Brain microvascular endothelial cell (primary cell): Measurements from ENCODE around the gene NVL.
A peak's percentile ranks its signal among the peaks of the same experiment; 100 is the strongest.

Source experiments
- DNase-seq: peaks from one replicate; pipeline ENCODE4 v3.0.0-alpha.2; 2020
- H3K27ac ChIP-seq: fragments of 250-450 bp; sonication (Bioruptor Pico); 2 replicates; pipeline ENCODE4 v1.5.1; 2020; ENCODE audit warnings: mild to moderate bottlenecking, moderate library complexity
- H3K27me3 ChIP-seq: fragments of 250-450 bp; sonication (Bioruptor Pico); replicated peaks from 2 replicates; pipeline ENCODE4 v1.5.1; 2020; ENCODE audit warnings: mild to moderate bottlenecking
- H3K36me3 ChIP-seq: fragments of 250-450 bp; sonication (Bioruptor Pico); replicated peaks from 2 replicates; pipeline ENCODE4 v1.5.1; 2020; ENCODE audit warnings: mild to moderate bottlenecking
- H3K4me3 ChIP-seq: 2 replicates; pipeline ENCODE4 v1.5.1; 2011; ENCODE audit warnings: low read depth, mild to moderate bottlenecking, control low read depth, low read length, moderate library complexity
- in situ Hi-C: cut with HindIII; loops from 2 replicates; pipeline ENCODE4 v1.10.0; 2017; ENCODE audit warnings: low sequenced_read_pairs, low pct_ligation_motif_present
- TF ChIP-seq, protein P1 (sequence below): IDR thresholded peaks from 2 replicates; pipeline ENCODE4 v1.5.1; 2011; ENCODE audit warnings: low read depth, mild to moderate bottlenecking, moderate library complexity, low read length, control low read depth, inconsistent platforms; ENCODE audit errors: missing control alignments

The NVL gene

DNA sequence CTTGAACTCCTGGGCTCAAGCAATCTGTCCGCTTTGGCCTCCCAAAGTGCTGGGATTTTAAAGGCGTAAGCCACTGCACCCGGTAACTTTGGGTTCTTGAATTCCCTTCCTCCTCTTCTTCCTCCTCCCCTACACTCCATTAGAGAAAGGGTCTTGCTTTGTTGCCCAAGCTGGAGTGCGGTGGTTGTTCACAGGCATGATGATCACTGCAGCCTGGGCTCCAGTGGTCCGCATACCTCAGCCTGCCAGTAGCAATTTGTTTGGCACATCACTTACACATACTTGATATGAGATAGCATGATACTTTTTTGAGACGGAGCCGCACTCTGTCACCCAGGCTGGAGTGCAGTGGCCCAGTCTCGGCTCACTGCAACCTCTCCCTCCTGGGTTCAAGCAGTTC, 144.8 kb downstream of the NVL start:
- TF ChIP-seq, protein P1, sequence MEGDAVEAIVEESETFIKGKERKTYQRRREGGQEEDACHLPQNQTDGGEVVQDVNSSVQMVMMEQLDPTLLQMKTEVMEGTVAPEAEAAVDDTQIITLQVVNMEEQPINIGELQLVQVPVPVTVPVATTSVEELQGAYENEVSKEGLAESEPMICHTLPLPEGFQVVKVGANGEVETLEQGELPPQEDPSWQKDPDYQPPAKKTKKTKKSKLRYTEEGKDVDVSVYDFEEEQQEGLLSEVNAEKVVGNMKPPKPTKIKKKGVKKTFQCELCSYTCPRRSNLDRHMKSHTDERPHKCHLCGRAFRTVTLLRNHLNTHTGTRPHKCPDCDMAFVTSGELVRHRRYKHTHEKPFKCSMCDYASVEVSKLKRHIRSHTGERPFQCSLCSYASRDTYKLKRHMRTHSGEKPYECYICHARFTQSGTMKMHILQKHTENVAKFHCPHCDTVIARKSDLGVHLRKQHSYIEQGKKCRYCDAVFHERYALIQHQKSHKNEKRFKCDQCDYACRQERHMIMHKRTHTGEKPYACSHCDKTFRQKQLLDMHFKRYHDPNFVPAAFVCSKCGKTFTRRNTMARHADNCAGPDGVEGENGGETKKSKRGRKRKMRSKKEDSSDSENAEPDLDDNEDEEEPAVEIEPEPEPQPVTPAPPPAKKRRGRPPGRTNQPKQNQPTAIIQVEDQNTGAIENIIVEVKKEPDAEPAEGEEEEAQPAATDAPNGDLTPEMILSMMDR = no peak
- in situ Hi-C loops = no loop called here
- peaks cover 11% of the 10 kb centered on the region for H3K36me3 ChIP-seq
- no peak overlapping the region for H3K27ac ChIP-seq
- DNase-seq = no peak
- H3K27me3 ChIP-seq = no peaks in the 10 kb centered on the region
- no peak overlapping the region for H3K4me3 ChIP-seq

DNA sequence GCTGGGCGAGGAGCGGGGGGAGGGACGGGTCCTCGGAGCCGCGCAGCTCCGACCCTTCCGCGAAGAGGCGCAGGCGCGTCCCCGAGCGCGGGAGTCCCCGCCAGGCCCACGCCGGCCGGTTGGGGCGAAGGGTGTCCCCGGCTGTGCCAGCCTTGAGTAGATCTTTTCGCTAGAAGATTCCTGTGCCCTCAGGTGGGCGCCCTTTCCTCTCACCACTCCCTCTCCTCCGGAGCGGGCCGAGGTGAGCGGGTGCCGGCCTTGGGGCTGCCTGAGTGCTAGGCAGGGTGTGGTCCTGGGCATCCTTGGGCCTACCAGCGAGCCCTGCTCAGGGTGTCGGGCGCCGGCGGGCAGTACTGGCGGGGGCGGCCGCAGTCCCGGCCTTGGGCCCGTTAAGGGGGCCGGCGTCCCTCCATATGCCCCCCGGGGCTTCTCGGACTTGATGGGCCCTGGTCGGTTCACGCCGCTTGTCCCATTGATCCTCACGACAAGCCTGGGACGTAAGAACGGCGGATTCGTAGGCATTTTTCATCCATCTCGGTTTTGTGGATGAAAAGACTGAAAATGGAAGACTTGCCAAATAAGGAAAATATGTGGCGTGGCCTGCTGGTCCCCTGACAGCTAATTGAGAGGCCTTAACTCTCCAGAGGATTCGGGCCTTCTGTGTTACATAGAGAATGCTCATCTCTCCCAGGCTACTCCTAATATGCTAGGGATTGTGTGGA, 146.2 kb downstream of the NVL start:
- Histone ChIP-seq H3K27ac (peak overlapping the region; percentile 87), H3K27me3 (no peaks in the 10 kb centered on the region), H3K36me3 (peaks cover 4% of the 10 kb centered on the region), H3K4me3 (peak overlapping the region; percentile 83)
- TF ChIP-seq, protein P1 = no peak
- in situ Hi-C loops = no loop called here
- DNase-seq = peak; percentile 43

DNA sequence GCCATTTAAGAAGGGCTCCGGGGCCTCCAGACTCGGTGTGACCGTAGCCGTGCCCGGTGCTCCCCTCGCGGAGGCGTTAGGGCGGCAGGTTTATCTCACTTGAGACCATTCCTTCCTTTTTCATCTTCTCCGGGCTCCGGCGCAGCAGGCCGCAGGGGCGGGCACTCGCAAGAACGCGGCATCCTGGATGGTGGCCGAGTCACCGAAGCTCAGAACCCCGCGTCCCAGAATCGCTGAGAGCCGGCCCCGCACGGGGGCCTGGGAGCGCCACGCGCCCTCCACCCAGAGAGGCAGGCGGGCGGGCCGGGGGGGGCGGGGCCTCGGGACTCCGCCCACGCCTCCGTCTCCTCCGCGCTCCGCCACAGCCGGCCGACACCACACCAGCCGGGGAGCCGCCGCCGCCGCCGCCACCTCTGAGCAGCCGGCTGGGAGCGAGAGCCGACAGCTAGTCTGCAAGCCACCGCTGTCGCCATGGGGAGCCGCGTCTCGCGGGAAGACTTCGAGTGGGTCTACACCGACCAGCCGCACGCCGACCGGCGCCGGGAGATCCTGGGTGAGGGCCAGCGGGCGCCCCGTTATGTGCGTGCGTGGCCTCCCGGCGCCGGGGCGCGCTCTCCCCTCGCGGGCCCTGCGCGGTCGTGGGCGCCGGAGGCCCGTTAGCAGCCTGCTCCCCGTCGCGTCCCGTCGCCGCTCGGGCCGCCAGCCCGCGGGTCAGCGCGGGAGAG, 146.9 kb downstream of the NVL start, which contains the start of gene DEGS1:
Gene DEGS1 (plus strand): TSS at position 375 of the 725 bp plus-strand sequence. CDS start 97 bp downstream, at position 472.
- H3K36me3 ChIP-seq = peaks cover 4% of the 10 kb centered on the region
- peak within 1 kb of the TSS; percentile 87 for H3K27ac ChIP-seq
- DNase-seq = peak; percentile 62
- peak within 1 kb of the TSS; percentile 83 for H3K4me3 ChIP-seq
- TF ChIP-seq, protein P1 = no peak
- in situ Hi-C loops = no loop called here
- H3K27me3 ChIP-seq = no peaks in the 10 kb centered on the region

DNA sequence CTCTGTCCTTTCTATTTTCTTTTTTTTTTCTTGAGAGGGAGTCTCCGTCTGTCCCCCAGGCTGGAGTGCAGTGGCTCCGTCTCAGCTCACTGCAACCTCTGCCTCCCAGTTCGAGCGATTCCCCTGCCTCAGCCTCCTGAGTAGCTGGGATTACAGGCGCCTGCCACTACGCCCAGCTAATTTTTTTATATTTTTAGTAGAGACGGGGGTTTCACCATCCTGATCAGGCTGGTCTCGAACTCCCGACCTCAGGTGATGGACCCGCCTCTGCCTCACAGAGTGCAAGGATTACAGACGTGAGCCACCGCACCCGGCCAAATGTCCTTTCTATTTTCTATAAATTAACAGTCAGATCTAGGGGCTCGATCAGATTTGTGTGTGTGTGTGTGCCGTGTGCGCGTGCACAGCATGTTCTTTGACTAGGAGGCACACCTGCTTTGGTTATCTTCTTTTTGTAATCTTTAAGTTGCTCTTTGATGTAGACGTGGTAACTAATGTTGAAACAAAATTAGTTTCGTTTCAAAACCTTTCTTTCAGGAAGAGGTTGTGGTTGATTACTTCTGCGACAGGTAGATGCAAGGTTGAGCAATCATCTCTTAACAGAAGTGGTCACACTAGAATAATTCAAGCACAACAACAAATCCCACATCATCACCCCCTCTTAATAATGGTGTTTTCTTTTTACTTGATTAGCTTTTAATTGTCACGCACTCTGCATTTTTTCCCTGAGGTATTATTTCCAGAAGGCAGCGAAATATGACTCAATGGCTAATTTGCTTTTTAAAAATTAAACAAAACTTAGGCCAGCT, 147.7 kb downstream of the NVL start:
- in situ Hi-C loops = no loop called here
- no peak for DNase-seq
- Histone ChIP-seq H3K27ac (peak overlapping the region; percentile 87), H3K36me3 (peaks cover 4% of the 10 kb centered on the region), H3K27me3 (no peaks in the 10 kb centered on the region), H3K4me3 (peak overlapping the region; percentile 83)
- TF ChIP-seq, protein P1 = no peak

DNA sequence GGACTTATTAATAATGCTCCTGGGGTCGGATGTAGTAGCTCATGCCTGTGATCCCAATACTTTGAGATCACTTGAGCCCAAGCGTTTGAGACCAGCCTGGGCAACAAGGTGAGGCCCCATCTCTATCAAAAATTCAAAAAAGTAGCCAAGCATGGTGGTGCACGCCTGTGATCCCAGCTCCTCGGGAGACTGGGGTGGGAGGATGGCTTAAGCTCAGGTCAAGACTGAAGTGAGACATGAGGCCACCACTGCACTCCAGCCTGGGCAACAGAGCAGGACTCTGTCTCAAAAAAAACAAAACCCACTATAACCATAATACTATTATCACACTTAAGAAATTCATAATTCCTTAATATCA, 148.5 kb downstream of the NVL start:
- Histone ChIP-seq H3K27me3 (no peaks in the 10 kb centered on the region), H3K4me3 (no peak overlapping the region), H3K36me3 (peaks cover 4% of the 10 kb centered on the region), H3K27ac (no peak overlapping the region)
- no peak for DNase-seq
- in situ Hi-C loops = no loop called here
- TF ChIP-seq, protein P1 = no peak
